H9 (cell line): ENCODE results near the gene PRPF38B. TPM values are rescaled to one million over a fixed set of nuclear protein-coding genes. Genes with fewer than 3 reads are reported as not detected.

Experiments
- DNase-seq: peaks from one replicate; pipeline ENCODE4 v3.0.0-alpha.2; 2017
- H2AFZ ChIP-seq: one replicate; pipeline ENCODE4 v1.6.1; 2013; ENCODE audit warnings: mild to moderate bottlenecking, low read length, control low read depth, moderate library complexity
- H2AK5ac ChIP-seq: 2 replicates; pipeline ENCODE4 v1.6.1; 2013; ENCODE audit warnings: low read length, control low read depth, mixed read lengths; ENCODE audit not compliant: insufficient read length
- H2BK120ac ChIP-seq: one replicate; pipeline ENCODE4 v1.6.1; 2013; ENCODE audit warnings: low read depth, mild to moderate bottlenecking, low read length, control low read depth, inconsistent platforms; ENCODE audit not compliant: poor library complexity, severe bottlenecking
- H2BK12ac ChIP-seq: 2 replicates; pipeline ENCODE4 v1.6.1; 2013; ENCODE audit warnings: low read length, control low read depth, mixed read lengths, low read depth; ENCODE audit not compliant: insufficient read length
- H2BK15ac ChIP-seq: 2 replicates; pipeline ENCODE4 v1.6.1; 2013; ENCODE audit warnings: low read depth, low read length, control low read depth
- H2BK20ac ChIP-seq: one replicate; pipeline ENCODE4 v1.6.1; 2013; ENCODE audit warnings: low read depth, mild to moderate bottlenecking, low read length, control low read depth, inconsistent platforms; ENCODE audit not compliant: poor library complexity, severe bottlenecking
- H2BK5ac ChIP-seq: 2 replicates; pipeline ENCODE4 v1.6.1; 2013; ENCODE audit warnings: low read length, control low read depth, mixed read lengths; ENCODE audit not compliant: insufficient read length
- H3K14ac ChIP-seq: 2 replicates; pipeline ENCODE4 v1.6.1; 2013; ENCODE audit warnings: low read length, control low read depth; ENCODE audit not compliant: insufficient read depth
- H3K18ac ChIP-seq: 2 replicates; pipeline ENCODE4 v1.6.1; 2013; ENCODE audit warnings: low read depth, mild to moderate bottlenecking, mixed read lengths, low read length, control low read depth; ENCODE audit not compliant: insufficient read length
- H3K23ac ChIP-seq: 2 replicates; pipeline ENCODE4 v1.6.1; 2013; ENCODE audit warnings: low read length, control low read depth, mixed read lengths, low read depth; ENCODE audit not compliant: insufficient read length
- H3K23me2 ChIP-seq: 2 replicates; pipeline ENCODE4 v1.6.1; 2013; ENCODE audit warnings: low read depth, mild to moderate bottlenecking, mixed read lengths, low read length, control low read depth; ENCODE audit not compliant: insufficient read length, poor library complexity, severe bottlenecking
- H3K27ac ChIP-seq: 2 replicates; pipeline ENCODE4 v1.5.1; 2013; ENCODE audit warnings: low read length, control low read depth, mixed read lengths, low read depth; ENCODE audit not compliant: insufficient read length
- H3K27me3 ChIP-seq: 2 replicates; pipeline ENCODE4 v1.6.1; 2013; ENCODE audit warnings: low read length, control low read depth, inconsistent platforms; ENCODE audit not compliant: insufficient read depth
- H3K4ac ChIP-seq: 2 replicates; pipeline ENCODE4 v1.6.1; 2013; ENCODE audit warnings: low read depth, mild to moderate bottlenecking, control low read depth, inconsistent platforms, low read length, moderate library complexity
- H3K4me1 ChIP-seq: 2 replicates; pipeline ENCODE4 v1.6.1; 2013; ENCODE audit warnings: low read length, control low read depth, inconsistent platforms; ENCODE audit not compliant: insufficient read depth
- H3K4me2 ChIP-seq: 2 replicates; pipeline ENCODE4 v1.6.1; 2013; ENCODE audit warnings: low read length, control low read depth, mixed read lengths; ENCODE audit not compliant: insufficient read length, insufficient read depth
- H3K56ac ChIP-seq: 2 replicates; pipeline ENCODE4 v1.6.1; 2013; ENCODE audit warnings: low read depth, mild to moderate bottlenecking, mixed read lengths, low read length, control low read depth; ENCODE audit not compliant: insufficient read length
- H3K79me1 ChIP-seq: 2 replicates; pipeline ENCODE4 v1.6.1; 2013; ENCODE audit warnings: low read depth, mild to moderate bottlenecking, moderate library complexity, low read length, control low read depth, inconsistent platforms; ENCODE audit not compliant: insufficient read depth, poor library complexity, severe bottlenecking
- H3K79me2 ChIP-seq: 2 replicates; pipeline ENCODE4 v1.6.1; 2013; ENCODE audit warnings: low read length, control low read depth, inconsistent platforms; ENCODE audit not compliant: insufficient read depth
- H3K9ac ChIP-seq: 2 replicates; pipeline ENCODE4 v1.6.1; 2013; ENCODE audit warnings: low read length, control low read depth, mixed read lengths; ENCODE audit not compliant: insufficient read length; ENCODE audit errors: extremely low read depth
- H3K9me3 ChIP-seq: one replicate; pipeline ENCODE4 v1.6.1; 2013; ENCODE audit warnings: low read depth, low read length, inconsistent platforms; ENCODE audit not compliant: control insufficient read depth
- H3T11ph ChIP-seq: one replicate; pipeline ENCODE4 v1.6.1; 2013; ENCODE audit warnings: mild to moderate bottlenecking, low read length, control low read depth, inconsistent platforms
- H4K20me1 ChIP-seq: one replicate; pipeline ENCODE4 v1.6.1; 2013; ENCODE audit not compliant: control insufficient read depth, insufficient read length, insufficient read depth
- H4K5ac ChIP-seq: 2 replicates; pipeline ENCODE4 v1.6.1; 2013; ENCODE audit warnings: low read depth, mild to moderate bottlenecking, mixed read lengths, low read length, control low read depth; ENCODE audit not compliant: insufficient read length
- H4K8ac ChIP-seq: replicated peaks from 2 replicates; pipeline ENCODE4 v1.6.1; 2013; ENCODE audit warnings: low read length, control low read depth, mixed read lengths, low read depth; ENCODE audit not compliant: insufficient read length
- H4K91ac ChIP-seq: 2 replicates; pipeline ENCODE4 v1.6.1; 2013; ENCODE audit warnings: low read depth, mild to moderate bottlenecking, moderate library complexity, mixed read lengths, low read length, control low read depth; ENCODE audit not compliant: insufficient read length
- H3K27ac Mint-ChIP-seq, 3 experiments: 2 replicates in 2 of 3; 3 replicates in 1 of 3; pipeline ENCODE4 v1.8.0; 2020 to 2021; ENCODE audit warnings: mixed read lengths in 3 of 3, mild to moderate bottlenecking in 1 of 3, moderate library complexity in 1 of 3
- H3K27me3 Mint-ChIP-seq: 2 replicates; pipeline ENCODE4 v1.8.0; 2021; ENCODE audit warnings: low read depth, mild to moderate bottlenecking, moderate library complexity, mixed read lengths
- H3K36me3 Mint-ChIP-seq, 3 experiments: 2 replicates in 2 of 3; 3 replicates in 1 of 3; pipeline ENCODE4 v1.8.0; 2020 to 2021; ENCODE audit warnings: low read depth in 3 of 3, mixed read lengths in 3 of 3; ENCODE audit not compliant: insufficient read depth in 1 of 3
- H3K4me1 Mint-ChIP-seq, 2 experiments: 2 replicates each; pipeline ENCODE4 v1.8.0; 2020; ENCODE audit warnings: mixed read lengths in 2 of 2
- H3K4me3 Mint-ChIP-seq, 2 experiments: 2 replicates in 1 of 2; 3 replicates in 1 of 2; pipeline ENCODE4 v1.8.0; 2020 to 2021; ENCODE audit warnings: mild to moderate bottlenecking in 2 of 2, mixed read lengths in 2 of 2, moderate library complexity in 1 of 2
- H3K9me3 Mint-ChIP-seq, 2 experiments: 2 replicates in 1 of 2; 3 replicates in 1 of 2; pipeline ENCODE4 v1.8.0; 2020; ENCODE audit warnings: mild to moderate bottlenecking in 2 of 2, mixed read lengths in 2 of 2, moderate library complexity in 1 of 2
- CTCF ChIP-seq: fragments of 200-600 bp; sonication (generic); conservative IDR thresholded peaks from 3 replicates; pipeline ENCODE4 v1.8.0; 2021; ENCODE audit warnings: antibody characterized with exemption, mild to moderate bottlenecking
- WGBS: extraction: QIAGEN DNeasy Blood & Tissue Kit; methylation state at CpG from one replicate; pipeline ENCODE4 v1.1.7; 2013; ENCODE audit warnings: missing lambda C conversion rate, low lambda C conversion rate, mixed read lengths; ENCODE audit not compliant: insufficient read length; ENCODE audit errors: extremely low coverage; 5-methylcytosine and 5-hydroxymethylcytosine counted together
- total RNA-seq: library from RNA; stranded (reverse); gene quantifications from 2 replicates; pipeline ENCODE4 v1.2.1, GENCODE V29; 2021

Gene PRPF38B
- total RNA-seq, 1 experiment from 2014 or later: 60.0 TPM

DNA sequence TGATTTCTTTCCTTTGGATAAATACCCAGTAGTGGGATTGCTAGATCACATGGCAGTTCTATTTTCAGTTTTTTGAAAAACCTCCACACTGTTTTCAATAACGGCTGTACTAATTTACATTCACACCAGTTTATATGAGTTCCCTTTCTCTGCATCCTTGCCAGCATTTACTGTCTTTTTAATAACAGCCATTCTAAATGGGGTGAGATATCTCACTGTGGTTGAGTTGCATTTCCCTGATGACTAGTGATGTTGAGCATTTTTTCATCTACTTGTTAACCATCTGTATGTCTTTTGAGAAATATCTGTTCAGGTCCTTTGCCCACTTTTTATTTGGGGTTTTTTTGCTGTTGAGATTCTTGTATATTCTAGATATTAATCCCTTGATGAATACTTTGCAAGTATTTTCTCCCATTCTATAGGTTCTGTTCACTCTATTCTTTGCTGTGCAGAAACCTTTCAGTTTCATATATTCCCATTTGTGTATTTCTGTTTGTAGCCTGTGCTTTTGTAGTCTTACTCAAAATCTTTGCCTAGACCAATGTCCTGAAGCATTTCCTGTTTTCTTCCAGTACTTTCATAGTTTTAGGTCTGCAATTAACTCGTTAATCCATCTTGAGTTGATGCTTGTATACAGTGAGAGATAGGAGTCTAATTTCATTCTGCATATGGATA lies 38.5 kb upstream of the PRPF38B start:
- H4K5ac ChIP-seq: no peak overlapping the region
- no peak overlapping the region for H4K91ac ChIP-seq
- no peak overlapping the region for H3K4ac ChIP-seq
- H2AFZ ChIP-seq: no peak overlapping the region
- no peak for DNase-seq
- H3K23me2 ChIP-seq: no peaks in the 10 kb centered on the region
- H3K18ac ChIP-seq: no peak overlapping the region
- Mint-ChIP-seq H3K9me3 (peaks cover 0 to 5% of the 10 kb centered on the region in 2 experiments; a peak in 3 of 5 replicates), H3K36me3 (peaks cover 0 to 4% (median 0%) of the 10 kb centered on the region in 3 experiments; a peak in 2 of 7 replicates), H3K27ac (no peak overlapping the region; a peak in 1 of 7 replicates), H3K27me3 (peaks cover 2% of the 10 kb centered on the region; the same call in 1 of the 2 replicates), H3K4me3 (no peak overlapping the region), H3K4me1 (no peaks in the 10 kb centered on the region)
- H3K27ac ChIP-seq: no peak overlapping the region
- H3K79me1 ChIP-seq: no peaks in the 10 kb centered on the region
- no peak overlapping the region for H2BK120ac ChIP-seq
- no peaks in the 10 kb centered on the region for H4K20me1 ChIP-seq
- H3K4me1 ChIP-seq: no peaks in the 10 kb centered on the region
- no peak for TF ChIP-seq CTCF
- no peak overlapping the region for H3K9ac ChIP-seq
- no peak overlapping the region for H2BK5ac ChIP-seq
- no peak overlapping the region for H2BK20ac ChIP-seq
- H3K14ac ChIP-seq: no peak overlapping the region
- no peak overlapping the region for H3K23ac ChIP-seq
- no peak overlapping the region for H3K4me2 ChIP-seq
- H2AK5ac ChIP-seq: no peak overlapping the region
- no peaks in the 10 kb centered on the region for H3K79me2 ChIP-seq
- no peak overlapping the region for H3T11ph ChIP-seq
- H3K27me3 ChIP-seq: no peaks in the 10 kb centered on the region
- H2BK15ac ChIP-seq: no peak overlapping the region
- no peak overlapping the region for H2BK12ac ChIP-seq
- no peak overlapping the region for H4K8ac ChIP-seq
- H3K9me3 ChIP-seq: no peaks in the 10 kb centered on the region
- H3K56ac ChIP-seq: no peak overlapping the region
- no CpG with 5 or more reads among the region's 2 CpGs for WGBS
